Activated CD4-positive, alpha-beta T cell treated with anti-CD3 and anti-CD28 coated beads, Interleukin-2, amount 50 U/mL, for 4 hours (primary cell): Measurements from ENCODE around the gene C2CD4C.
"Not testable (repeated sequence)": the region's sequence is repeated elsewhere in the genome, so short reads cannot be mapped to it uniquely, and the experiment has no call there.

Source experiments
- DNase-seq, 2 experiments: peaks; one replicate each; pipeline ENCODE4 v3.0.0-alpha.2; 2020

The C2CD4C gene

DNA sequence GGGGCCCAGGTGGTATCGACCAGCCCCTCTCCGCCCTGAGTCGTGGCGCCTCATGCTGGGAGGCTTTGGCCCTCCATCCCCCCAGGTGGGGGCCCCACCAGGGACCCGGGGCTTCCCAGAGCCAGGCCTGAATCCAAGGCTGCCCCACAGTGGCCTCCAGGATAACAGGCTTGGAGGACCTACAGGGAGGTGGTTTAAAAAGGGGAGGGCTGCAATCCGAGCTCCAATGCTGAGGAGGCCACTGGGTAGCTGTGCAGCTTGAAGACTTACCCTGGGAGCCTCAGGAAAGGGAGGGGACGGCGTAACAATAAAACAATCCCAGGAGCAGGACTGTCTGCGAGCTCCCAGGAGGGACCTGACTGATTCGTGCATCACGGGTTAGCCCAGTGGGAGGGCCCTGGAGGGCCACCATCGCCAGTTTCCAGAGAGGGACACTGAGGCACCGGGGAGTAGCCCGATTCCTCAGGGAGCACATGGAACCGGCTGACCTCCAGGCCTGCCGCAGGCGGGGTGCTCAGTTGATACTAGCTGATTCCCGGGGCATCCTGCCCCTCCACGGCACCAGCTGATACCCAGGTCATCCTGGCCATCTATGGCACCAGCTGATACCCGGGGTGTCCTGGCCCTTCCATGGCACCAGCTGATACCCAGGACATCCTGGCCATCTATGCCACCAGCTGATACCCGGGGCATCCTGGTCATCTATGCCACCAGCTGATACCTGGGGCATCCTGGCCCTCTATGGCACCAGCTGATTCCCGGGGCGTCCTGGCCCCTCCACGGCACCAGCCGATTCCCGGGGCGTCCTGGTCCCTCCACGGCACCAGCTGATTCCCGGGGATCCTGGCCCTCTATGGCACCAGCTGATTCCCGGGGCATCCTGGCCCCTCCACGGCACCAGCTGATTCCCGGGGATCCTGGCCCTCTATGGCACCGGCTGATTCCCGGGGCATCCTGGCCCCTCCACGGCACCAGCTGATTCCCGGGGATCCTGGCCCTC, 3.7 kb upstream of the C2CD4C start:
- no peak for DNase-seq

DNA sequence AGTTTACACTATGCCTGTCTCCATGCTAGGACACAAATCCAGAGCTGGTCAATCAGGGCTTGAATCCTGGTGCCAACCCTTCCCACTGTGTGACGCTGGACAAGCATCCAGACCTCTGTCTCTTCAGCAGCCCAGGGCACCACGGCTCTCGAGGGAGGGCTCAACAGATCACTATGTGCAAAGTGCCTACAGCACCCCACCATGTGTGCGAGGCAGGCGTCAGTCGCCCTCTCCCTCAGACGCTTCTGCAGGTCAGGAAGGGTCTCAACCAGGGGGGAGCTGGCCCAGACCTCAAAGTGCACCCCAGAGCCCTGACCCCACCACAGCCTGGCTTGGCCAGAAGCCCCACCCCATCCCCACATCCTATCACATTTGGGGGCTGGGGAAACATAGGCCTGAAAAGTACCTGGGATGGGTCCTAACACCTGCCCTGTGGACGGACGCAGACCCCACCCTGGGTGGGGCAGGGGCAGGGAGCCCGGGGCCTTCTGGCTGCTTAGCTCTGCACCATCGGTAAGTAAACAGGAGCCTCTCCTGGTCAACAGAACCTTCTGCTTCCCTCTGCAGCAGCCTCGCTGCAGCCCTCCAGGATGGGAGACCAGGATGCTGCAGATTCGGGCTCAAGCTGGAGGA, 2.9 kb upstream of the C2CD4C start:
- no peak for DNase-seq

DNA sequence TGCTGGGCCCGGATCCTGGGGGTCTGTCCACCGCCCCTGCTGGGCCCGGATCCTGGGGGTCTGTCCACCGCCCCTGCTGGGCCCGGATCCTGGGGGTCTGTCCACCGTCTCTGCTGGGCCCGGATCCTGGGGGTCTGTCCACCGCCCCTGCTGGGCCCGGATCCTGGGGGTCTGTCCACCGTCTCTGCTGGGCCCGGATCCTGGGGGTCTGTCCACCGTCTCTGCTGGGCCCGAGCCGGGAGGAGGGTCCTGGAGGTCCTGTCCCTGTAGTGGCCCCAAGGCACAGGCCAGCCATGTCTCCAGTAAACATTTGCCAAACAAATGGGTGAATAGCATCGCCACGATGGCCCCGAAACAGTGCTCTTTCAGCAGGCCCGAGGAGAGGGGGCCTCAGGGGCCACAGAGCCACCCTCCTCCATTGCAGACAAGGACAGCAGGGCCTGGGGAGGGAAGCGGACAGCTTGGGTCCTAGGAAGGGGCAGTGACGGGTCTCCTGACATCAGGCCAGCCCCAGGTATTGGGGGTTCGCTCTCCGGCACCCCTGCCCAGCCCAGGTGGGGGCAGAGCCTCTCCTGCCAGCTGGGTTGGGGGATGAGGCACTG, 2.3 kb upstream of the C2CD4C start:
- DNase-seq: not testable (repeated sequence)

DNA sequence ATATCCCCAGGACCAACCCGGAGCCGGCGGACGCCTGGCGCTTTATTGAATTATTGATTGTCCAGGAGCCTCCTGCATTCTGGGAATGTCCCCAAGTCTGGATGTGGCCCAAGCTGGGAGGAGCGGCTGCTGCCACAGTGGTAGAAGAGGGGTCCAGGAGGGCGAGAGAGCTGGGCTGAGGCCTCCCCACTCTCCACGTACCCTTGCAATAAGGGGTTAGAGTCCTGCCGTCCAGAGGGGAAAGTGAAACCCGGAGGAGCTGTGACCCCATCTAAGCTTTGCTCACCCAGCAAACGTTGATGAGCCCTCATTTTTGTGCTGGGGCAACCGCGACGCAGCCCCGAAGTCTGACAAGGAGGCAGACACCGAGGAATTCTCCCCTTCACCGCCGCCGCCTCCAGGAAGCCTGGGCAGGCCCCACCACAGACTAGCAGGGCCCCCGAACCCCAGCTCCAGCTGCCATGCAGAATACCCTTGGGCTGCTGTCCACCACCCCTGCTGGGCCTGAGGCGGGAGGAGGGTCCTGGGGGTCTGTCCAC, 1.4 kb upstream of the C2CD4C start:
- DNase-seq: no peak

DNA sequence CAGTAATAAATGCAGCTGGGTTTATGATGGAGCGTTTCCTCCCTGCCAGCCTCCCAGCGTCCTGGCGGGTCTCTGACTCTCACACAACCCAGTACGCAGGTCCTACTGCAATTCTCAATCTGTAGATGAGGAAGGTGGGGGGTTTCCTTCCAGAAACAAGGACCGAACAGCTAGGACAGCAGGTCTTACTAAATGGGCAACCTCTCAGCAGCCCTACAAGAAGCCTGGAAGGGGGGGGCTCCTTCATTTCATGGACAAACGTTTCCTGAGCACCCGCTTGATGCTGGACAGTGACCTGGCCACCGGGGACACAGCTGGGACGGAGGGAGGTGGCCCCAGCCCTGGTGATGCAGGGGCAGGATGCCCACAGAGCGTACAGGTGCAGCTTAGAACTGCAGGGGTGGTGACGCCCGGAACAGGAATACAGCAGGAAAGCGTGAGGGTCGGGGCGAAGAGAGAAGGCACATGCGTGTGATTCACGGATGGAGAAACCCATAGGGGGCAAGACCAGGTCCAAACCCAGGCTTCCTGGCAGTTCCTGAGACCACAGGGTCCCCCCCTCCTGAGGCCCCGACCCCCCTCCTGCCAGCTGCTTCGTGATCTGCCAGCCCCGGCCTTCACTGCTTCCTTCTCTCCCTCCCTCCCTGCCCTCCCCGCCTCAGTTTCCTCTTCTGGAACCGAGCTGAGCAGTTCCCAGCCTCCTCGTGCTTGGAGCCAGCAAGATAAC, 732 bp upstream of the C2CD4C start:
- no peak for DNase-seq

DNA sequence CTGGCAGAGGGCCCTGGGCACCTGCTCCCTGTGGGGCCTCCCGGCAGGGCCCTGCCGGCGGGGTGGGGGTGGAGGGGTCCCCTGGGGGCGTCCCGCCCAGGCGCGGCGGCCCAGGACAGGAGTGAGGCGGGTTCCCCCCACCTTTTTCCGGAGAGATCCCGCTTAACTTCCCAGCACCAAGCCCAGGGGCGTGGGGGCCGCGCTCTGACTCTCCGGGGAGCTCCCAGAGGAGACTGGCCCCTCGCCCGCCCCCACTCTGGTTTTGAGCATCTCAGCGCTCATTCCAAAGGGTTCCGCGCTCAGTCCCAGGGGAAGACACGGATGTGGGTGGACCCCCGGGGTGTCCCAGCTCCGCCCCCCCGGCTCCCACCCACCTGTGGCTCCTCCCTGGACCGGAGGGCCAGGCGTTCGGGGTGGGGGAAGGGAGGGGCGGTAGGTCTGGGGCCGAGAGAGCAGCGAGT, 476 bp downstream of the C2CD4C start:
- no peak for DNase-seq

DNA sequence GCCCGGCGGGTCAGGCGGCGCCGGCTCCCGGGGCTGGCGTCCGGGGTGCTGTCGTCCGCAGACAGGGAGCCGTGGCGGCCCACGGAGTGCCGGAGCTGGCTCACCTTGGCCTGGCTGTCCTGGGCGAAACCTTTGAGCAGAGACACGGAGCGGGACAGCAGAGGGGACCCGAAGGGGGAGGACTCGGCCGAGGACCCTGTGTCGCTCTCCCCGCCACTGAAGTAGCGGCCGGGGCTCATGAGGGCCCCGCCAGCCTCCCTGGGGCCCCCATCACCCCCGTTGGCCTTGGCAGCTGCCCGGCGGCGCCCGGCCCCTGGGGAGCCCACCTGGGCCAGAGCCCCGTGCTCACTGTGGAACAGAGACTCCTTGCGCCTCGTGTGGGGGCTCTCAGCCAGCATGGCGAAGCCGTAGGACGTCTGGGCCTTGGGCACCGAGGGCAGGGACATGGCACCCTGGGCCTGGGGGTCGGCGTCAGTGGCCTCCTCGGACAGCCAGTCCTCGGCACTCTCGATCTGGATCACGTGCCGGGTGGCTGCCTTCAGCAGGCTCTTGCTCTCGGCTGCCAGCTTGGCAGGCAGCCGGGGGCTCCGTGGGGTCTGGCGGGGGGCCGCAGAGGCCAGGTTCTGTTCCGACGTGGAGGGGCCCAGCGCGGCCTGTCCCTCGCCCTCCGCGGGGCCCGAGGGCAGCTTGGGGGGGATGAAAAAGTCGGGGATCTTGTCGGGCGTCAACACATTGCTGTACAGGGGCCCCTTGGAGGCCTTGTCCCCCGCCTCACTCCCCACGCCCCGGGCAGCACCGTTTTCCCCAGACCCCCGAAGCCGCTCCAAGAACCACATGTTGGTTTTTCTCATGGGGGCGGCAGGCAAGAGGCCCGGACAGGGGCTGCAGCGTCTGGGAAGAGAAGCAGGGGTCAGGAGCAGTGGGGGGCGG, 1.2 kb downstream of the C2CD4C start:
- DNase-seq: no peak

DNA sequence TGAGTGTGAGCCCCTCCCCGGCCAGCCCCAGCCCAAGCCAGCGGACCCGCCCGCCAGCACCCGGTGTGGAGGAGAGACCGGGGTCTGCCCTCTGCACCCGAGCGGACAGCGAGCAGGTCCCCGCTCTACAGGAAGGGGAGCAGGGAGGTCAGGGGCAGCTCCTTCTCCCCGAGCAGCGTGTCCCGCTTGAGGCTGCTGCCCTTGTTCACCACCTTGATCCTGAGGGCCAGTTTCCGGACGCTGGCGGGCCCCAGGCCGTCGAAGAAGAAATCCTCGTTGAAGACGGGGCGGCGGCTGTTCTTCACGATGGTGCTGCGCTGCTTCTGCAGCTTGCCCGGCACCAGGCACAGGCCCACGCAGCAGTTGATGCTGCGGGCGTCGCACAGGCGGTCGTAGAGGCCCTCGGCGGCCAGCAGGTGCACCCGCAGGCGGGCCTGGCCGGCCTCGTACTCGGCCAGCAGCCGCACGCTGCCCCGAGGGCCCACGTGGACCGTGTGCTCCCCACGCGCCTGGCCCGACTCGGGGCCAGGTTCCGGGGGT, 1.9 kb downstream of the C2CD4C start:
- no peak for DNase-seq

DNA sequence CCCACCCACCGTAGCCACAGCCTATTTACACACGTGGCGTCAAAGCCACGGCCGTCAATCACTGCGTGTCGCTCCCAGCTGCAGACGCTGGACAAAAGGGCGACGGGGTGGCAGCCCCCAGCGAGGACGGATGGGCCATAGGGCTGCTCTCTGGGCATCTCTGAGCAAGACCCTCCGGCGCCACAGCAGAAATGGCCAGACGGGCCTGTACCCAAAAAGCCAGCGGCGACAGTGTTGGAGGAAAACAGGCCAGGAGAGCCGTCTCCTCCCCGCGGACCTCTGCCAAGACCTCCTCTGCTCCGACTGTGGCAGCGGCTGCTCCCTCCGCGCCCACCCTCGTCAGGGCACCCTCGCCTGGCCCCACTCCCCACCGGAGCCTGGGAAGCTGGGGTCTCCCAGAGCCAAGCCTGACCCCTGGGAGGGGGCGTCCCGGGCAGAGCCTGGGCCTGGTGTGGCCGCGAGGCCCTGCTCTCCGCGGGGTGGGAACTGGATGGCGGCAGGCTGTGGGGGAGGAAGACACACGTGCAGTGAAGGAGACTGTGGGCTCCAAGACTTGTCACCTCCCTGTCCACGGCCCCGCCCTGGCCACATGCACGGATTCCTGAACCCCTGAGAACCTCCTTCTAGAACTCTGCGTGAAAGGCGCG, 2.7 kb downstream of the C2CD4C start:
- DNase-seq: no peak

DNA sequence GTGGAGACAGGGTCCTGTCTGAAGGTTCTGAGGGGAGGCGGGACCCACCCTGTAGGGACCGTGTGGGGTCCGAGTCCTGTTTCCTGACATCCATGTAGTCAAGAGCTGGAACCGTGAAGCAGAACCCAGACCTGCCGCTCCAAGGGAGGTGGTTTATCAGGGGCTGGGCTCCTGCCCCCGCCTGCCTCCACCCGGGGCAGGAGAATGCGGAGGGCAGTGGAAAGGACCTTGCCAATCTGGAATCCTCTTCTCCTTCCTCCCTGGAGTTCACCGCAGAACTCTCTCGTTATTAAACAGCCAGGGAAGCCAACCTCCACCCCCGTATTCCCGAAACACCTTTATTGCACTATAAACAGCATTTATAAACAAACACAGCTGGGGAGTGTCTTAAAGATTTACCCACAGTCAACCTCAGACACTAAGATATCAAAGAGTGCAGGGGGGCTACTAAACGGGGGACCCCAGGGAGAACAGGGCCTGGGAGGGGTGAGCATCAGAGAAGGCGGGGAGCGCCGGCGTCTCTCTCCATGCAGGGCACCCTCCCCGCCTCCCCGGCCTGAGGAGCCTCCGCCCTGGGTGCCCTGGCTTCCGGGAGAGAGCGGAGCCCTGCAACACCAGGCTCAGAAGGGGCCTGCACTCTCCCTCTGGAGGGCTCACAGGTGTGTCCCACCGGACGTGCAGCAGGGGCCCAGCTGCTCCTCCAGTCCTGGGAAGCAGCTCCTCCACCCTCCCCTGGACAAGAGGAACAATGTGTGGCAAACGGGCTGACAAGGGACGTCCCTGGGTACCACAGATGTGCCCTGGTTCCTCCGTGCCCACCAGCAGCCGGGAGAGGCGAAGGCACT, 3.6 kb downstream of the C2CD4C start:
- no peak for DNase-seq

DNA sequence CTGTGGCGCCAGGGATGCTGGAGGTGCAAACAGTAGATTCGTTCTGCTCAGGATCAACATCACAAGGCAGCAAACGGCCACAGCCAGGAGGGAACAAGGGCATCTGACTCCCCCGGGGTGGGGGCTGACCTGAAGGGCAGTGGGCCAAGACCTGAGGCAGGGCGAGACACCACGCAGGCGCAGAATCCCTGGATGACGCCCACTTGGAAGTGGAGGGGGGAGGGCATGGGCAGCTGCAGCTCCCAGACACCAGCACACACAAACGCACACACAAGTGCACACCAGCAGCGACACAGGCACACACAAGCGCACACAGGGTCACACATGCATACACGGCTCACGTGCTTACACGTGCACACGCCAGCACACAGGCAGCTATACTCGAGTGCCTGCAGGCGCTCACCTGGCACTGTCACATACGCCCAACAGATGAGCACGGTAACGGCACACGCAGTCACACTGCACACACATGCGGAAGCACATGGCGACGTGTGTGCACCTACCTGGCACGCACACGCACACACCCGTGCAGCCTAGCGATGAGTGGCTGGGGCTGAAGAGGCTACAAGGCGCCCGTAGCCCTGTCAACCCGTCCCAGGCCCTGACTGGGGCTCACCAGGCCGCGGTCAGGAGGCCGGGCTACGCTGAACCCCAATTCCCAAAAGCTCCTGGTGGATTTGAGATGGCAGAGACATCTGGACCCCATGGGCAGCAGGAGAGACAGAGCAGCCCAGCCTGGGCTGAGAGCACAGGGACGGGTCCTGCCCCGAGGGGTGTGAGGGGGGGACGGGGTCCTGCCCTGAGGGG, 5.5 kb downstream of the C2CD4C start:
- DNase-seq: no peak

DNA sequence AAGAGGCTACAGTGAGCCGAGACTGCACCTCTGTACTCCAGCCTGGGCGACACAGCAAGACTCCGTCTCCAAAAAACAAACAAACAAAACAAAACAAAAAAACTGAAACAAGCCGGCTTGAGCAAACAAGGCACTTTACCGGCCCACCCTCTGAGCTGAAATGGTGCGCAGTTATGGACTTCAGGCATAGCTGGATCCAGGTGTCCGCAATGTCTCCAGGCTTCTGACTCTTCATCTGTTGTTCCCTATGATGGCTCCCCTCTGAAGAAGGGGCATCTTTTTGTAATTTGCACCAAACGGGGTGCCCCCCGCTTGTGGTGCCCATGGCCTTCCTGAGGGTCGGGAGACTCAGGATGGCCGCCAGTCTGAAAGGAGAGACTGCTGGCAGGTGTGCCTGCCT, 6.2 kb downstream of the C2CD4C start:
- DNase-seq: no peak

DNA sequence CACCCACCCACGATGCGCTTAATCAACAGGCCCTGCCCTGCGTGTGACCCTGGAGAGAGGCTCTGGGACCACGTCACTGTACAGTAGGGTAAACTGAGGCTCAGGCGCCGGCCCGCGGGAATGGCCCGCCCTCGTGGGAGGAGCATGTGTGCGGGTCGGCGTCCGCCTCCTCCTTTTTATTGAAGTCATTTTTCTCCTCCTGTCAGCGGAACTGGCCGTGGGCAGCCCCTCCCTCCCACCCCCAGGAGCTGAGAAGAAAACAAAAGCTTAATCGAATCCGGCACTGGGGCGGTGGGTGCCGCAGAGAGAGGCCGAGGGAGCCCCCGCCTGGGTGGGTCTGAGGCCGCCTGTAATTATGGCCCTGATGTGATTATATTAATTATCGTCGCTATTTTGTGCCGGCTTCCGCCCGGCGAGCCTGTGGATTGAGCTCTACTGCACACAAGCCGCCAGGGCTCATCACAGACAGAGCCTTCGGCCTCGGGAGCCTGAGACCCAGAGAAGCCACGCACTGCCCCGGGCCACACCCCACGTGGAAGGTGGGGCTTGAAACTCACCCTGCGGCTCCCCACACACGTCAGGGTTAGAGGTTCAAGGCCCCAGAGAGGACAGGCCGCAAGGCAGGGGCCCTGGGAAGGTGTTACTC, 7.0 kb downstream of the C2CD4C start:
- DNase-seq: no peak

DNA sequence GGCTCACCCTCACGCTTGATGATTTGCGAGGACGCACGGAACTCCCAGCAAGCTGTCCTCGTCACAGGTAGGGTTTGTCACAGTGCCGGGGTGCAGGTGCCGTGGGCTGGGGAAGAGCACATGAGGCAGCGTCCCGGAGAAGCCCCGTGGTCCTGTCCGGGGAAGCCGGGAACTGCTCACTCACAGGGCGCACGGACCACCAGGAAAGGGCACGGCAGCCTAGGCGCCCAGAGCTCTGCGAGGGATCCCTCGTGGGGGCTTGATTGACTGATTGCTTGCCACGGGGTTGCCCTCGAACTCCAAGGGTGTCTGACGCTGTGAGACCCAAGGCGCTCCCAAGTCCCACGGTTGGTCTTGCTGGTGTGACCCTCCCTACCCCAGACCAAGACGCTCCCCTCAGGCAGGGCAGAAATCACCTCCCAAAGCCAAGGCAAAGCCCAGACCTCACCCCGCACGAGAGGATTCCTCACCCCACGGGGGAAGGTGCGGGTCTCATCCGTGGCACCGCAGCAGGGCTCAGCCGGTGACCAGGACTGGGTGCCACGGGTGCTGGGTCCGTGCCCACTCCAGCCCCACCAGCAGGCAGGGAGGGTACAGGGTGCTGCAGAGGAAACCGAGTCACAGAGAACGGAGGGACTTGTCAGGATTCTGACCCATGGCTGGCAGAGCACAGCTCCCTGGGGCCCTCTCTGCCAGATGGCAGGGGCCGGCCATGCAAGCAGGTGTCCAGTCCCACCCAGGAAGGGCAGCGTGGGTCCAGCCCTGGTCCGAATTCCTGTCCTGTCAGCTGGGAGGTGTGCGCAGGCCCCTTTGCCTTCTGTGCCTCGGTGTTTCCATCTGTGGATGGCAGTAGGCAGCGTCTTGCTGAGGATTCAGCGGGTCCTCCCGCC, 7.7 kb downstream of the C2CD4C start:
- DNase-seq: no peak

DNA sequence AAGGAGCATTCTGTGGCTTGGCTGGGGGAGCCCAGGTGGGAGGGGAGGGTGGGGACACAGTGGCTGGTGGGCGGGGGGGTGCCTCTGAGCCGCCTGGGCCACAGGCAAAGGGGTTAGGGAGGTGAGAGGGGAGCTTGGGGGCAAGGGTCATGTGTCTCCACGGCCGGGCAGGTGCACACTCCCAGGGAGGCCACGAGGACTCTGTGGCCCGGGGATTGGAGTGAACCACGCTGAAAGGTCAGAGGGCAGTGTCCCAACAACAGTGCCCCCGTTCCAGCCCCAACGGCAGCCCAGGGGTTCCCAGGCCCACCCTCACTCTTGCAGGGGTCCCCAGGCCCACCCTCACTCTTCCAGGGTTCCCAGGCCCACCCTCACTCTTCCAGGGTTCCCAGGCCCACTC, 9.6 kb downstream of the C2CD4C start:
- no peak for DNase-seq

DNA sequence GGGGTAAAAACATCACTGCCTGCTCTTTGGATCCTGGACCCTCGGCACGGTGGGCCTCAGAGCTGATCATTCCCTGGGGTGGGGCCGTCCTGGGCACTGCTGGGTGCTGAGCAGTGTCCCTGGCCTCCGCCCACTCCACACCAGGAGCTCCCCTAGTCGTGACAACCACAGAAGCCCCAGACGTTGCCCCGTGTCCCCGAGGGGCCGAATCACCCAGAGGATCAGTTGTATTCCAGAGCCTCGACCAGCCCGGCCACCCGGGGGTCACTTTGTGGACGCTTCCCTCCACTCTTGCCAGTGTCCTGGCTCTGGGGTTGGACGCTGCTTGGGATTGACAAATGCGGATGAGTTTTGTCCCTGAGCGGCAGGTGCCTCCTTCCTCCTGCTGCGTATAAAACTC, 10.2 kb downstream of the C2CD4C start:
- no peak for DNase-seq
